Activated naive CD4-positive, alpha-beta T cell treated with anti-CD3 and anti-CD28 coated beads, Interleukin-2, amount 50 U/mL, for 24 hours (primary cell): Measurements from ENCODE around the gene MYOF.

ENCODE experiments used
- H3K27ac Mint-ChIP-seq: one replicate; pipeline ENCODE4 v1.8.0; 2021; ENCODE audit warnings: mild to moderate bottlenecking, mixed read lengths
- H3K27me3 Mint-ChIP-seq: one replicate; pipeline ENCODE4 v1.8.0; 2021; ENCODE audit warnings: mixed read lengths
- H3K36me3 Mint-ChIP-seq: one replicate; pipeline ENCODE4 v1.8.0; 2021; ENCODE audit warnings: mixed read lengths
- H3K4me1 Mint-ChIP-seq: one replicate; pipeline ENCODE4 v1.8.0; 2021; ENCODE audit warnings: mixed read lengths
- H3K4me3 Mint-ChIP-seq: one replicate; pipeline ENCODE4 v1.8.0; 2021; ENCODE audit warnings: mild to moderate bottlenecking, mixed read lengths
- H3K9me3 Mint-ChIP-seq: one replicate; pipeline ENCODE4 v1.8.0; 2021; ENCODE audit warnings: mixed read lengths

The MYOF gene

DNA sequence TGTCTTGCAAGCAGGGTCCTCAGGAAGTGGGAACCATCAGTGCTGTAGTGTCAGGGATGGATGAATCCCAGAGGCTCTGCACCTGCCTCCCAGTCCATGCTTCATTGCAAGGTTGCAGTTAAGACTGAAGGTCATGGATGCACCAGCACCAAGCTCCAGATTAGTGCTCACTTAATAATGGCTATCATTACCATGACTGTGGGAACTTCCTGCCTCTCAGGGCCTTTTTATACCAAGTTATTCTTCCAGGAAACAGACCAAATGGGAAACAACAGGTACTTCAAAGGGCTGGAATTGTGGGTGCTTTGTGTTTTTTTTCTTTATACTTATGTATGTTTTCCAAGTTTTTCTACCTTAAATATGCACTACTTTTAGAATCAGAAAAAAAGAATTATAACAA is 210.8 kb downstream of the MYOF start:
- H3K27me3 Mint-ChIP-seq, result no peaks in the 10 kb centered on the region
- H3K4me3 Mint-ChIP-seq, result no peak overlapping the region
- H3K27ac Mint-ChIP-seq, result no peak overlapping the region
- H3K4me1 Mint-ChIP-seq, result no peaks in the 10 kb centered on the region
- peaks cover 2% of the 10 kb centered on the region for H3K36me3 Mint-ChIP-seq
- no peaks in the 10 kb centered on the region for H3K9me3 Mint-ChIP-seq

DNA sequence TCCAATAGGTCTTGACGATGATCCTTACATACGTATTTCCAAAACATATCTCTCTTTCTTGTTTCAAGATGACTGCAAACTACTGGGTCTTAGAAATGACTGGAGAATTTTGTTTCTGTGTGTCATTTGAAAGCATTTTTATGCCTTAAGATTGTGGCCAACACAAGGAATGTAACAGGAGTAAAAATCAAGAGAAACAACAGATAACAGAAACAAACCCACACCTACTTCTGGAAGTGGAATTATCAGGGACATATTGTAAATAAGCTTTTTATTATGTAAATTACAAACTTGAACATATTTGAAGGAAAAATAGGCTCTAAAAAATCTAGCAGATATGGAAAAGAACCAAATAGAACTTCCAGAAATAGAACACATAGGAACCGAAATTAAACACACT is 212.9 kb downstream of the MYOF start:
- Mint-ChIP-seq H3K4me3 (no peak overlapping the region), H3K4me1 (no peaks in the 10 kb centered on the region), H3K27ac (no peak overlapping the region), H3K36me3 (peaks cover 2% of the 10 kb centered on the region), H3K9me3 (no peaks in the 10 kb centered on the region), H3K27me3 (no peaks in the 10 kb centered on the region)

GRCh38 chr10:93268021-93268420 is 214.1 kb downstream of the MYOF start:
- H3K4me3 Mint-ChIP-seq, result no peak overlapping the region
- no peaks in the 10 kb centered on the region for H3K27me3 Mint-ChIP-seq
- H3K9me3 Mint-ChIP-seq, result no peaks in the 10 kb centered on the region
- no peak overlapping the region for H3K27ac Mint-ChIP-seq
- H3K36me3 Mint-ChIP-seq, result peaks cover 2% of the 10 kb centered on the region
- no peaks in the 10 kb centered on the region for H3K4me1 Mint-ChIP-seq

DNA sequence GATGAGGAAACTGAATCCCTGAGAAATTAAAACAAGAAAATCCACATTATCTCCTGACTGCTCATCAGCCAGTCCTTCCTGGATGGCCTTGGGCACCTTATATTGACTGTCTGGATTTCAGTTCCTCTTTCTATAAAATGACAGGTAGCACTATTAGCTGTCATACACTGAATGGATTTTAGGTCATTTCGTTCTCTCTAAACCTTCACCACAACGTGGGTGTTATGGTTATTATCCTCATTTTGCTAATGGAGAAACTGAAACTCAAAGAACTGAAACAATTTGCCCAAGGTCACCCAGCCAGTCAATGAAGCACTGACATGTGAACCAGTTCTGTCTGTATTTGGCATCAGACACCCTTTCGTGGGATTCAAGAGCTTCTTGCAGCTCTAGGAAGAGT is 214.6 kb downstream of the MYOF start:
- no peaks in the 10 kb centered on the region for H3K9me3 Mint-ChIP-seq
- H3K4me1 Mint-ChIP-seq, result no peaks in the 10 kb centered on the region
- no peak overlapping the region for H3K27ac Mint-ChIP-seq
- H3K4me3 Mint-ChIP-seq, result no peak overlapping the region
- H3K36me3 Mint-ChIP-seq, result peaks cover 2% of the 10 kb centered on the region
- no peaks in the 10 kb centered on the region for H3K27me3 Mint-ChIP-seq

DNA sequence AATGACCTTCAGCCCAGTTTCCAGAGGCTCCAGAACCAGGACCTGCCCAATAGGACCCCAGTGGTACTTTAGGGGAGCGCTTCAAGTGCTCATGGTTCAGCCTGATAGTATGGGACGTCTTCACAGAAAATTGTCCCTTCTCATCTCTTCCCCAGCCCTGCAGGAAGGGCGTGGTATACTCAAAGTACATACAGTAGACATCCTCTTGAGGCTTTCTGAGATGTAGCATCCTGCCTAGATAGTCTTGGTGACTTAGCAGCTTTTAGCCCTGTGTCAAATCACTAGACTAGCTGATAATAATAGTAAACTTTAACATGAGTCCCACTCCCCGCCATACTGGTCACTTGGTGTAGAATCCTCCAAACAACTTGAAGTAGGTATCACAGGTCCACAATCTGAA is 215.3 kb downstream of the MYOF start:
- Mint-ChIP-seq H3K4me1 (no peaks in the 10 kb centered on the region), H3K9me3 (no peaks in the 10 kb centered on the region), H3K27ac (no peak overlapping the region), H3K27me3 (no peaks in the 10 kb centered on the region), H3K4me3 (no peak overlapping the region), H3K36me3 (peaks cover 2% of the 10 kb centered on the region)

DNA sequence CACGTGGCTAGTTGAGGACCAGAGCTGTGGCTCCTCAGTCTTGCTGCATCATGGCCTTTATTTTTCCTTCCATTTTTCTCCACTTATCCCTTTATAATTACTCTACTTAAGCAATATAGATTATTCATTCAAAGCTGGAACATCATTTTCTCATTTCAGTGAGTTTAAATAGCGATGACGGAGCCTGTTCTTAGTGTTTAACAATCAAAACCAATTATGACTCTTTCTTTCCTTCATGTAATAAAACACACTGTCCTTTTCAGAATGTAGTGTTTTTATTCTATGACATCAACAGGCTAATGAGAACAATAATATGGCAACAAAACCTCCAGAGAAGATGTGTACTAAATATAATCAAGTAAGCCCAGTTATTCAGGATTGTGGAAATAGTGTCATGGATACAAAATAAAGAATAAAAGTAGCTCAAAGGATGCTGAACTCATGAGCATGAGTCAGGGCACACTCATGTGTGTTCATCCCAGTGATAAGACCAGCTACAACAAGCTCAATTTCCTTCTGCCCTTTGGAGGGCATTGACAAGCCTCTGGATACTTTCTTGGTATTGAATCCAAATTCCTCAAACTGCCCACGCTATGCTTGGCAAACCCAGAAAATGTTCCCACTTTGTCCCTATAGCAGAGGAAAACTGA is 220.0 kb downstream of the MYOF start:
- H3K9me3 Mint-ChIP-seq, result no peaks in the 10 kb centered on the region
- H3K4me3 Mint-ChIP-seq, result no peak overlapping the region
- H3K36me3 Mint-ChIP-seq, result no peaks in the 10 kb centered on the region
- no peaks in the 10 kb centered on the region for H3K4me1 Mint-ChIP-seq
- no peaks in the 10 kb centered on the region for H3K27me3 Mint-ChIP-seq
- no peak overlapping the region for H3K27ac Mint-ChIP-seq

GRCh38 chr10:93261089-93261488 is 221.0 kb downstream of the MYOF start:
- Mint-ChIP-seq H3K27ac (no peak overlapping the region), H3K36me3 (no peaks in the 10 kb centered on the region), H3K9me3 (no peaks in the 10 kb centered on the region), H3K4me3 (no peak overlapping the region), H3K4me1 (no peaks in the 10 kb centered on the region), H3K27me3 (no peaks in the 10 kb centered on the region)

- H3K27me3 Mint-ChIP-seq, result no peaks in the 10 kb centered on the region
- no peaks in the 10 kb centered on the region for H3K36me3 Mint-ChIP-seq
- no peaks in the 10 kb centered on the region for H3K9me3 Mint-ChIP-seq
These were observed 223.0 kb downstream of the MYOF start for GRCh38 chr10:93259126-93259525.

More at GRCh38 chr10:93259126-93259525, 223.0 kb downstream of the MYOF start:
- Mint-ChIP-seq H3K4me3 (no peak overlapping the region), H3K4me1 (no peaks in the 10 kb centered on the region), H3K27ac (no peak overlapping the region)
